HCT116 (cell line): ENCODE measurements around the gene PLB1. TPM values are rescaled to one million over a fixed set of nuclear protein-coding genes. Genes with fewer than 3 reads are reported as not detected.

ENCODE experiments used
- ATAC-seq: fragments of 200-7000 bp; cut with Tn5 transposase; 2 replicates; pipeline ENCODE4 v1.9.1; 2020; ENCODE audit warnings: mild to moderate bottlenecking, moderate library complexity
- BruUV-seq: library from RNA; stranded (reverse); fragments of 400-500 nt; replicated peaks from 2 replicates; lab custom pipeline; 2021; lab: Mats Ljungman, UMichigan
- CTCF ChIA-PET: fragments of 300-600 bp; sonication (Branson Sonifier 250); formaldehyde crosslinking; loops from one replicate; lab custom pipeline; 2021; ENCODE audit warnings: antibody characterized with exemption; lab: Charles Lee
- POLR2A ChIA-PET: fragments of 300-600, 350-600 bp; sonication (Branson Sonifier 250); formaldehyde crosslinking; loops from one replicate; lab custom pipeline; 2021; ENCODE audit warnings: antibody characterized with exemption; lab: Charles Lee
- RAD21 ChIA-PET, 2 experiments: fragments of 300-600 bp; sonication (Branson Sonifier 250); formaldehyde crosslinking; loops; one replicate each; lab custom pipeline; 2023; ENCODE audit warnings: low total read pairs in 2 of 2; ENCODE audit not compliant: uncharacterized antibody in 2 of 2, unreplicated experiment in 2 of 2, low non-redundant PET in 1 of 2; lab: Charles Lee
- DNase-seq: peaks from one replicate; pipeline ENCODE4 v3.0.0-alpha.2; 2010; ENCODE audit warnings: low read depth, low spot score
- H2AFZ ChIP-seq: fragments of 200-600 bp; shearing (Covaris generic), sonication (generic); 2 replicates; pipeline ENCODE4 v1.6.1; 2017; ENCODE audit warnings: low read depth, mixed run types, mixed read lengths, antibody characterized with exemption, low read length; ENCODE audit not compliant: poor library complexity, severe bottlenecking
- H3K27ac ChIP-seq: 2 replicates; pipeline ENCODE4 v1.5.1; 2012; ENCODE audit warnings: low read depth, low read length
- H3K27me3 ChIP-seq: fragments of 200-600 bp; sonication (generic); 2 replicates; pipeline ENCODE4 v1.6.1; 2016; ENCODE audit warnings: mixed run types, low read length, mixed read lengths; ENCODE audit not compliant: insufficient read depth
- H3K36me3 ChIP-seq, 2 experiments: fragments of 200-500 bp in 1 of 2; fragments of 200-600 bp in 1 of 2; sonication (Bioruptor generic) in 1 of 2; sonication (generic) in 1 of 2; 2 replicates each; pipeline versions ENCODE4 v1.5.1 to v1.6.1; 2014 to 2016; ENCODE audit warnings: low read length in 2 of 2, inconsistent platforms in 1 of 2, mixed read lengths in 1 of 2, mixed run types in 1 of 2; ENCODE audit not compliant: insufficient read depth in 2 of 2, control insufficient read depth in 1 of 2
- H3K4me1 ChIP-seq, 2 experiments: fragments of 200-600 bp in 1 of 2; sonication (generic) in 1 of 2; 2 replicates each; pipeline versions ENCODE4 v1.5.1 to v1.6.1; 2012 to 2017; ENCODE audit warnings: low read length in 2 of 2, inconsistent platforms in 1 of 2, mild to moderate bottlenecking in 1 of 2, mixed read lengths in 1 of 2, mixed run types in 1 of 2, moderate library complexity in 1 of 2; ENCODE audit not compliant: insufficient read depth in 2 of 2, control insufficient read depth in 1 of 2
- H3K4me2 ChIP-seq: fragments of 200-600 bp; sonication (generic); 2 replicates; pipeline ENCODE4 v1.6.1; 2017; ENCODE audit warnings: mixed run types, low read length, mixed read lengths
- H3K4me3 ChIP-seq, 2 experiments: fragments of 200-600 bp in 1 of 2; sonication (generic) in 1 of 2; replicated peaks in 1 of 2; 2 replicates each; pipeline ENCODE4 v1.5.1; 2011 to 2016; ENCODE audit warnings: low read length in 2 of 2, control low read depth in 1 of 2, low read depth in 1 of 2, mild to moderate bottlenecking in 1 of 2, mixed read lengths in 1 of 2, mixed run types in 1 of 2
- H3K79me2 ChIP-seq: fragments of 200-600 bp; sonication (generic); 2 replicates; pipeline ENCODE4 v1.6.1; 2017; ENCODE audit warnings: mild to moderate bottlenecking, mixed run types, low read length, moderate library complexity, mixed read lengths; ENCODE audit not compliant: insufficient read depth
- H3K9ac ChIP-seq: fragments of 200-600 bp; sonication (generic); 2 replicates; pipeline ENCODE4 v1.6.1; 2016; ENCODE audit warnings: low read length, mixed read lengths
- H3K9me2 ChIP-seq: fragments of 200-600 bp; sonication (generic), shearing (Covaris generic); 2 replicates; pipeline ENCODE4 v1.6.1; 2017; ENCODE audit warnings: mixed run types, mild to moderate bottlenecking, moderate library complexity; ENCODE audit not compliant: insufficient read depth
- H3K9me3 ChIP-seq, 2 experiments: fragments of 200-500 bp in 1 of 2; fragments of 200-600 bp in 1 of 2; sonication (Bioruptor generic) in 1 of 2; sonication (generic) in 1 of 2; 2 replicates each; pipeline ENCODE4 v1.6.1; 2014 to 2017; ENCODE audit warnings: low read length in 2 of 2, mixed read lengths in 2 of 2, inconsistent platforms in 1 of 2, low read depth in 1 of 2, mild to moderate bottlenecking in 1 of 2, mixed run types in 1 of 2, moderate library complexity in 1 of 2; ENCODE audit not compliant: control insufficient read depth in 1 of 2, insufficient read depth in 1 of 2
- H4K20me1 ChIP-seq: fragments of 200-600 bp; sonication (generic), shearing (Covaris generic); 2 replicates; pipeline ENCODE4 v1.6.1; 2017; ENCODE audit warnings: mixed run types, mild to moderate bottlenecking, moderate library complexity; ENCODE audit not compliant: insufficient read depth
- CBX3 ChIP-seq: IDR thresholded peaks from 2 replicates; pipeline ENCODE4 v1.6.1; 2012; ENCODE audit warnings: low read depth
- CEBPB ChIP-seq: IDR thresholded peaks from 2 replicates; pipeline ENCODE4 v1.6.1; 2012; ENCODE audit warnings: low read depth
- EGR1 ChIP-seq: IDR thresholded peaks from 2 replicates; pipeline ENCODE4 v1.6.1; 2012; ENCODE audit warnings: low read depth
- ELF1 ChIP-seq: IDR thresholded peaks from 2 replicates; pipeline ENCODE4 v1.6.1; 2012; ENCODE audit warnings: low read depth, borderline replicate concordance
- EZH2 ChIP-seq: fragments of 200-600 bp; sonication (generic); IDR thresholded peaks from 2 replicates; pipeline ENCODE4 v1.6.1; 2017; ENCODE audit warnings: antibody characterized with exemption, mixed run types
- EZH2phosphoT487 ChIP-seq: fragments of 200-600 bp; IDR thresholded peaks from 2 replicates; pipeline ENCODE4 v1.6.1; 2018; ENCODE audit warnings: antibody characterized with exemption, borderline replicate concordance
- FOSL1 ChIP-seq: IDR thresholded peaks from 2 replicates; pipeline ENCODE4 v1.6.1; 2012; ENCODE audit warnings: low read depth
- JUND ChIP-seq: IDR thresholded peaks from 2 replicates; pipeline ENCODE4 v1.6.1; 2012
- POLR2A ChIP-seq: IDR thresholded peaks from 2 replicates; pipeline ENCODE4 v1.7.0; 2011; ENCODE audit warnings: borderline replicate concordance; ENCODE audit not compliant: insufficient read depth, insufficient read length; ENCODE audit errors: extremely low read depth
- POLR2AphosphoS5 ChIP-seq: IDR thresholded peaks from 2 replicates; pipeline ENCODE4 v1.6.1; 2011; ENCODE audit warnings: mild to moderate bottlenecking, low read depth, low read length, moderate library complexity
- RAD21 ChIP-seq: IDR thresholded peaks from 2 replicates; pipeline ENCODE4 v1.6.1; 2012; ENCODE audit warnings: low read depth, mild to moderate bottlenecking
- SP1 ChIP-seq: IDR thresholded peaks from 2 replicates; pipeline ENCODE4 v1.6.1; 2012; ENCODE audit warnings: low read depth
- SRF ChIP-seq: IDR thresholded peaks from 2 replicates; pipeline ENCODE4 v1.6.1; 2012; ENCODE audit warnings: low read depth
- TCF7L2 ChIP-seq: IDR thresholded peaks from 2 replicates; pipeline ENCODE4 v1.7.0; 2011; ENCODE audit warnings: borderline replicate concordance, inconsistent platforms; ENCODE audit not compliant: insufficient read depth, insufficient read length; ENCODE audit errors: extremely low read depth
- YY1 ChIP-seq: IDR thresholded peaks from 2 replicates; pipeline ENCODE4 v1.6.1; 2011; ENCODE audit warnings: low read length, low read depth, moderate library complexity, mild to moderate bottlenecking; ENCODE audit not compliant: insufficient replicate concordance; ENCODE audit errors: extremely low read depth
- ZFX ChIP-seq: fragments of 450-650 bp; IDR thresholded peaks from 2 replicates; pipeline ENCODE4 v1.6.1; 2017
- ZNF274 ChIP-seq: fragments of 200-500 bp; sonication (Bioruptor generic); IDR thresholded peaks from 2 replicates; pipeline ENCODE4 v1.6.1; 2014; ENCODE audit warnings: mild to moderate bottlenecking, low read depth, low read length, inconsistent platforms
- intact Hi-C: fragments of 100-400 bp; cut with micrococcal nuclease; formaldehyde crosslinking; loops from 2 replicates; pipeline ENCODE4 v1.10.0; 2022
- total RNA-seq: library from RNA; stranded (reverse); gene quantifications from one replicate; pipeline ENCODE4 v1.2.1, GENCODE V29; 2021; ENCODE audit not compliant: unreplicated experiment
- TF ChIP-seq, protein P1 (sequence below): IDR thresholded peaks from 2 replicates; pipeline ENCODE4 v1.6.1; 2012; ENCODE audit warnings: low read depth
- TF ChIP-seq, protein P2 (sequence below): IDR thresholded peaks from 2 replicates; pipeline ENCODE4 v1.6.1; 2011; ENCODE audit warnings: mild to moderate bottlenecking, low read length, moderate library complexity; ENCODE audit not compliant: insufficient replicate concordance; ENCODE audit errors: extremely low read depth
- TF ChIP-seq, protein P3 (sequence below), 3 experiments: fragments of 200-600 bp in 1 of 3; sonication (generic) in 1 of 3; IDR thresholded peaks in 2 of 3; conservative IDR thresholded peaks in 1 of 3; 2 replicates each; pipeline ENCODE4 v1.5.1; 2012 to 2017; ENCODE audit warnings: low read depth in 2 of 3, low read length in 2 of 3, antibody characterized with exemption in 1 of 3, borderline replicate concordance in 1 of 3, control low read depth in 1 of 3, mild to moderate bottlenecking in 1 of 3, mixed read lengths in 1 of 3, mixed run types in 1 of 3, moderate library complexity in 1 of 3; ENCODE audit not compliant: insufficient read depth in 1 of 3
- TF ChIP-seq, protein P4 (sequence below): IDR thresholded peaks from 2 replicates; pipeline ENCODE4 v1.6.1; 2012

PLB1 gene
- total RNA-seq, 1 experiment from 2014 or later, result 0.49 TPM

DNA sequence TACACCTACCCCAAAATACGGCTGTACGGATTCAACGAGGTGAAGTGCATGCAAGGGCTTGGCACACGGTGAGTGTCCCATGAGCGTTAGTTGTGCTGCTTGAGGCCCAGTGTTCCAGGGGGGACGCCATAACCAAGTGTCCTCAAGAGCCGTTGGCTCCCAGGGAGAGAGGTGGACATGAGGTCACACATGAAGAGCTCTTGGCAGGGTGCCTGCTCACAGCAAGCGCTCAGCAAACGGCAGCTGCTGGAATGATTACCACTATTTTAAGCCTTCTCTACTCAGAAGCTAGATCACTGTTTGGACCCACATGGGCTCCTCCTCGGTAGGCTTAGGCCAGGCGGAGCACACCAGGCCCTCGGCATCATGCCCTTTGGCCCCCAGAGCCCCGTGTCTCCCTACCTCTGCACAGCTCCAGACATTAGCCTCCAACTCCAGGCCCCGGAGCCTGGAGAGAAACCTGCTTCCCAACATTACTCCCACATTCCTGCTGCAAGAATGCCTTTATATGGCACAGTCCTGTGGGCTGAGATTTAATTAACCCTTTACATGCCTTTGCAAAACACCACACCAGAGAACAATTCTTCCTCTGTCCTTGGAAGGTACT, 187.3 kb downstream of the PLB1 start:
- POLR2A ChIA-PET, result no interaction called here
- no peak overlapping the region for H3K27ac ChIP-seq
- no peaks in the 10 kb centered on the region for H3K79me2 ChIP-seq
- intact Hi-C loops, result no loop called here
- ATAC-seq, result peak; percentile 77
- no peaks in the 10 kb centered on the region for H3K27me3 ChIP-seq
- BruUV-seq, result no TSS peak
- H4K20me1 ChIP-seq, result no peaks in the 10 kb centered on the region
- RAD21 ChIA-PET, result no interaction called here
- H3K9ac ChIP-seq, result no peak overlapping the region
- H3K9me3 ChIP-seq, result no peaks in the 10 kb centered on the region
- CTCF ChIA-PET, result no interaction called here
- H3K4me3 ChIP-seq, result peak overlapping the region in 1 of 2 experiments; percentile 27; a peak in 2 of 4 replicates
- DNase-seq, result peak; percentile 26
- H3K36me3 ChIP-seq, result no peaks in the 10 kb centered on the region
- peak overlapping the region; percentile 70 for H3K4me2 ChIP-seq
- H3K4me1 ChIP-seq, result peaks cover 17 to 35% of the 10 kb centered on the region in 2 experiments
- H3K9me2 ChIP-seq, result no peaks in the 10 kb centered on the region
- H2AFZ ChIP-seq, result peak overlapping the region; percentile 94
- TF ChIP-seq ZNF274 (no peak), ELF1 (no peak), CEBPB (no peak), JUND (no peak), SP1 (peak; percentile 65; the same call in 1 of the 2 replicates), POLR2AphosphoS5 (no peak), YY1 (no peak), EZH2 (no peak), TCF7L2 (no peak), SRF (peak; percentile 95), RAD21 (0 out of 2 replicates have a peak, but pooled peaks have one; percentile 5), POLR2A (no peak), EGR1 (no peak), CBX3 (0 out of 2 replicates have a peak, but pooled peaks have one; percentile 27), ZFX (no peak), EZH2phosphoT487 (no peak), FOSL1 (no peak)
- TF ChIP-seq, protein P1, sequence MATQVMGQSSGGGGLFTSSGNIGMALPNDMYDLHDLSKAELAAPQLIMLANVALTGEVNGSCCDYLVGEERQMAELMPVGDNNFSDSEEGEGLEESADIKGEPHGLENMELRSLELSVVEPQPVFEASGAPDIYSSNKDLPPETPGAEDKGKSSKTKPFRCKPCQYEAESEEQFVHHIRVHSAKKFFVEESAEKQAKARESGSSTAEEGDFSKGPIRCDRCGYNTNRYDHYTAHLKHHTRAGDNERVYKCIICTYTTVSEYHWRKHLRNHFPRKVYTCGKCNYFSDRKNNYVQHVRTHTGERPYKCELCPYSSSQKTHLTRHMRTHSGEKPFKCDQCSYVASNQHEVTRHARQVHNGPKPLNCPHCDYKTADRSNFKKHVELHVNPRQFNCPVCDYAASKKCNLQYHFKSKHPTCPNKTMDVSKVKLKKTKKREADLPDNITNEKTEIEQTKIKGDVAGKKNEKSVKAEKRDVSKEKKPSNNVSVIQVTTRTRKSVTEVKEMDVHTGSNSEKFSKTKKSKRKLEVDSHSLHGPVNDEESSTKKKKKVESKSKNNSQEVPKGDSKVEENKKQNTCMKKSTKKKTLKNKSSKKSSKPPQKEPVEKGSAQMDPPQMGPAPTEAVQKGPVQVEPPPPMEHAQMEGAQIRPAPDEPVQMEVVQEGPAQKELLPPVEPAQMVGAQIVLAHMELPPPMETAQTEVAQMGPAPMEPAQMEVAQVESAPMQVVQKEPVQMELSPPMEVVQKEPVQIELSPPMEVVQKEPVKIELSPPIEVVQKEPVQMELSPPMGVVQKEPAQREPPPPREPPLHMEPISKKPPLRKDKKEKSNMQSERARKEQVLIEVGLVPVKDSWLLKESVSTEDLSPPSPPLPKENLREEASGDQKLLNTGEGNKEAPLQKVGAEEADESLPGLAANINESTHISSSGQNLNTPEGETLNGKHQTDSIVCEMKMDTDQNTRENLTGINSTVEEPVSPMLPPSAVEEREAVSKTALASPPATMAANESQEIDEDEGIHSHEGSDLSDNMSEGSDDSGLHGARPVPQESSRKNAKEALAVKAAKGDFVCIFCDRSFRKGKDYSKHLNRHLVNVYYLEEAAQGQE, result no peak
- TF ChIP-seq, protein P2, sequence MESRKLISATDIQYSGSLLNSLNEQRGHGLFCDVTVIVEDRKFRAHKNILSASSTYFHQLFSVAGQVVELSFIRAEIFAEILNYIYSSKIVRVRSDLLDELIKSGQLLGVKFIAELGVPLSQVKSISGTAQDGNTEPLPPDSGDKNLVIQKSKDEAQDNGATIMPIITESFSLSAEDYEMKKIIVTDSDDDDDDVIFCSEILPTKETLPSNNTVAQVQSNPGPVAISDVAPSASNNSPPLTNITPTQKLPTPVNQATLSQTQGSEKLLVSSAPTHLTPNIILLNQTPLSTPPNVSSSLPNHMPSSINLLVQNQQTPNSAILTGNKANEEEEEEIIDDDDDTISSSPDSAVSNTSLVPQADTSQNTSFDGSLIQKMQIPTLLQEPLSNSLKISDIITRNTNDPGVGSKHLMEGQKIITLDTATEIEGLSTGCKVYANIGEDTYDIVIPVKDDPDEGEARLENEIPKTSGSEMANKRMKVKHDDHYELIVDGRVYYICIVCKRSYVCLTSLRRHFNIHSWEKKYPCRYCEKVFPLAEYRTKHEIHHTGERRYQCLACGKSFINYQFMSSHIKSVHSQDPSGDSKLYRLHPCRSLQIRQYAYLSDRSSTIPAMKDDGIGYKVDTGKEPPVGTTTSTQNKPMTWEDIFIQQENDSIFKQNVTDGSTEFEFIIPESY, result no peak
- TF ChIP-seq, protein P3, sequence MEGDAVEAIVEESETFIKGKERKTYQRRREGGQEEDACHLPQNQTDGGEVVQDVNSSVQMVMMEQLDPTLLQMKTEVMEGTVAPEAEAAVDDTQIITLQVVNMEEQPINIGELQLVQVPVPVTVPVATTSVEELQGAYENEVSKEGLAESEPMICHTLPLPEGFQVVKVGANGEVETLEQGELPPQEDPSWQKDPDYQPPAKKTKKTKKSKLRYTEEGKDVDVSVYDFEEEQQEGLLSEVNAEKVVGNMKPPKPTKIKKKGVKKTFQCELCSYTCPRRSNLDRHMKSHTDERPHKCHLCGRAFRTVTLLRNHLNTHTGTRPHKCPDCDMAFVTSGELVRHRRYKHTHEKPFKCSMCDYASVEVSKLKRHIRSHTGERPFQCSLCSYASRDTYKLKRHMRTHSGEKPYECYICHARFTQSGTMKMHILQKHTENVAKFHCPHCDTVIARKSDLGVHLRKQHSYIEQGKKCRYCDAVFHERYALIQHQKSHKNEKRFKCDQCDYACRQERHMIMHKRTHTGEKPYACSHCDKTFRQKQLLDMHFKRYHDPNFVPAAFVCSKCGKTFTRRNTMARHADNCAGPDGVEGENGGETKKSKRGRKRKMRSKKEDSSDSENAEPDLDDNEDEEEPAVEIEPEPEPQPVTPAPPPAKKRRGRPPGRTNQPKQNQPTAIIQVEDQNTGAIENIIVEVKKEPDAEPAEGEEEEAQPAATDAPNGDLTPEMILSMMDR (IDR thresholded peaks at IDR 0.05 in 2 of 3, conservative IDR thresholded peaks at IDR 0.05 in 1 of 3; ENCODE audit: borderline replicate concordance in 1 of 3, insufficient read depth in 1 of 3, low read depth in 2 of 3, low read length in 2 of 3), result no peak
- TF ChIP-seq, protein P4, sequence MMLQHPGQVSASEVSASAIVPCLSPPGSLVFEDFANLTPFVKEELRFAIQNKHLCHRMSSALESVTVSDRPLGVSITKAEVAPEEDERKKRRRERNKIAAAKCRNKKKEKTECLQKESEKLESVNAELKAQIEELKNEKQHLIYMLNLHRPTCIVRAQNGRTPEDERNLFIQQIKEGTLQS, result no peak
